ENCODE results near the gene NPAS3.

NPAS3 gene

GRCh38 chr14:32940711-32941667, 2.3 kb downstream of the NPAS3 start:
- DNase-seq (ENCODE audit: low spot score), result no peak

GRCh38 chr14:32941668-32942065, 3.0 kb downstream of the NPAS3 start:
- DNase-seq (ENCODE audit: low spot score), result no peak

- DNase-seq (ENCODE audit: low spot score), result no peak
These were observed 8.4 kb downstream of the NPAS3 start for GRCh38 chr14:32947081-32947480.

- DNase-seq (ENCODE audit: low spot score), result no peak
These were observed 9.1 kb downstream of the NPAS3 start for GRCh38 chr14:32947792-32948191.

- DNase-seq (ENCODE audit: low spot score), result no peak
These were observed 11.9 kb downstream of the NPAS3 start for GRCh38 chr14:32950584-32950983.

DNA sequence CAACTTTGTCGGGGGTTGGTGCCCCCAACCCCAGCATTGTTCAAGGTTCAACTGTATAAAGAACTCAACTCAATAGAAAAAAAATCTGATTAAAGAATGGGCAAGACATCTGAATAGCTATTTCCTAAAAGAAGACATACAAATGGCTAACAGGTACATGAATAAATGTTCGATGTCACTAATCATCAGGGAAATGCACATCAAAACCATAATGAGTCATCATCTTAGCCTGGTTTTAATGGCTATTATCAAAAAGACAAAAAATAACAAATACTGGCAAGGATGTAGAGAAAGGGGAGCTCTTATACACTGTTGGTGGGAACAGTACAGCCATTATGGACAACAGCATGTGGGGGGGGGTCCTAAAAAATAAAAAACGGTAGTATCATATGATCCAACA, 28.7 kb downstream of the NPAS3 start:
- DNase-seq (ENCODE audit: low spot score), result no peak

GRCh38 chr14:32968972-32969544, 30.4 kb downstream of the NPAS3 start:
- no peak for DNase-seq (ENCODE audit: low spot score)

DNA sequence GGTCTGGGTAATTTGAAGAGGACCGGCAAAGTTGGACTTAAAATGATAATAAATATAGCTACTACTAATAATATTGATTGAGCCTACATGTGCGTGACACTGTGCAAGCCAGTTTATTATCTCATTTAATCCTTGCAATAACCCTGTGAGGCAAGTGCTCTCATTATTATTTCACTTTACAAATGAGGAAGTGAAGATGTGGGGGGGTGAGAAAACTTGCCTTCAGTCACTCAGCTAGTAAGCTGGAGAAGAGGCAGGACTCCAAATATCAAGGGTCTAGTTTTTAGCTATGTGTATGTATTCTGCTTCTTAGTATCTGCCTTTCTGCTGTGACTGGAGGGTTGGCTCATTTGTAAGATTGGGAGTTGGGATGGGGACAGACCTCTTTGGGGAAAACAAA, 39.2 kb downstream of the NPAS3 start:
- DNase-seq (ENCODE audit: low spot score), result no peak

DNA sequence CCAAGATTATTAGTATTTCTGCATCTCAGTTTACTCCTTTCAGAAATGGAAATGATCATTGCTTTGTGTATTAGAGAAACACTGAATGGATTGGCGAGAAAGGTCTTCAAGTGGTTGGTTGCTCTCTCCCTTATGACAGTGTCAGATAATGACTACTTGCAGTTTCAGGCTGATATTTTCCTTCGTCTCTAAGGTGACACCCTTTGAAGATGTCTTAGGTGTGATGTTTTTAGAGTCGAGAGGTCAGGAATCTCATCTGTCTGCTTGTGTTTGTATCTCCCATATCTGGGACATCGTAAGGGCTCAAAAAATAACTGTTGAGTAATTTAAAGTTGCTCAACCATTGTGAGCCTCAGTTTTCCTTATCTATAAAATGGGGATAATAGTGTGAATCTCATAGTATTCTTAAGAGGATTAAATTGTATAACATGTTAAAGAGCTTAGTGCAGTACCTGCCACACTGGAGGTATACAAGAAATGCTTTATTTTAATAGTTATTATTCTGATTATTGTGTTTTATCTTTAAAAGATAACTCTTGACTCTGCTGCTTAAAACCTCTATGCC, 40.1 kb downstream of the NPAS3 start:
- no peak for DNase-seq (ENCODE audit: low spot score)

DNA sequence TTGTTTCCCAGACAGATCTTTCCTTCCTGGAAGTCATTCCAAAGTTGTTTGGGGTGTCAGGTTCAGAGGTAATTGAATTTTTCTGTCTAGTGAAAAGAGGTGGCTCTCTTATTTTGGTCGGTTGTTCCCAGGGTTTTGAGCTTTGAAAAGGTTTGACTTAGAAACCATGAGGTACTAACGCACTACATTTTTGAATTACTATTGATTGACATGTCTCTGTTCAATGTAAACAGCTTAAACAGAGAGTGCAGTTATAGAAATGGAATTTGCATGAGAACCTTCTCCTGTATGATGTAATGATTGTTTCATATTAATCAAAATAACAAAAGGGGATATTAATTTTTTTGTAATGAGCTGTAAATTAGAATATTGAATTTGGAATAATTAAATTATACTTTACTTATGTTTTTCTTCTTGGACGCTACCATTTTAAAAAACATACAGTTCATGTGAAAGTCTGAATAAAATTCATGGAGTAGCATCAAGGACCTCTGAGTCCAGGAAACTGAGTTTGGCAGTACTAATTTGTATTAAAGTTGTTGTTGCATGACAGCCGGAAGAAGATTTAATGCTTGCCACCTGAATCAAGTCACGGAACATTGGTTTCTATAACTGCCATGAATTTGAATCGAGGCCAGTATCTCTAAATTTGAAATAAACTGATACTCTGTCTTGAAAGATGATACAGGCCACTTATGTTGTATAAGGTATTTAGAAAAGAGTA, 41.7 kb downstream of the NPAS3 start:
- DNase-seq (ENCODE audit: low spot score), result no peak

GRCh38 chr14:32980902-32981501, 42.3 kb downstream of the NPAS3 start:
- DNase-seq (ENCODE audit: low spot score), result no peak

DNA sequence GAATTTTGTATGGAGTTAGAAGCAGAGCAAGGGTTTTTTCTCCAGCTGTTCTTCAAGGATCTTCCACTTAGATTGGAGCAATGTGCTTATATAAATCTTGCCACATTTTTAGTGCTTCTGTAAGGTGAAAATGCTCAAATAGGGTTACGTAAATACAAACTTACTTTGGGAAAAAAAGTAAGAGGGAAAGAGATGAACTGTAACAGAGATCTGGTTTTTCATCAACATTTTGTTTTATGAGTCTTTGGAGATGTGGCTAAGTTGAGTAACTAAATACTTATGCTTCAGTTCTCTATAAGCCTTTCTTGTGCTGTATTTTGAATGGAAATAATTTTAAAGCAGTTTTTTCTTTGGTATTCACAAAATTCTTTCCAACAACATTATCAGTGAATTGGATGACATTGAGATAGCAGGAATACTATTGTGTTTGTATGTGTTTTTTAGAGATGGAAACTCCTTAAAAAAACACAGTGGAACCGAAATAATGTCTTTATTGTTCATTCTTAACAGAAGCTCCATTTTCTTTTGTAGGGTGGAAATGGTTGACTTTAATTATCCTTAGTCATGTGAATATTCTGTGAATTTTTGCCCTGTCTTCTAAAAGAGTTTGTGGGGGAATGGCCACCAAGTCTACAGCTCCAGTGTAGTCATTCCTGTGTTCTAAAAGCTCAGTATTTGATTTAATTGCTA, 45.7 kb downstream of the NPAS3 start:
- no peak for DNase-seq (ENCODE audit: low spot score)

GRCh38 chr14:32985866-32986265, 47.2 kb downstream of the NPAS3 start:
- DNase-seq (ENCODE audit: low spot score), result no peak

DNA sequence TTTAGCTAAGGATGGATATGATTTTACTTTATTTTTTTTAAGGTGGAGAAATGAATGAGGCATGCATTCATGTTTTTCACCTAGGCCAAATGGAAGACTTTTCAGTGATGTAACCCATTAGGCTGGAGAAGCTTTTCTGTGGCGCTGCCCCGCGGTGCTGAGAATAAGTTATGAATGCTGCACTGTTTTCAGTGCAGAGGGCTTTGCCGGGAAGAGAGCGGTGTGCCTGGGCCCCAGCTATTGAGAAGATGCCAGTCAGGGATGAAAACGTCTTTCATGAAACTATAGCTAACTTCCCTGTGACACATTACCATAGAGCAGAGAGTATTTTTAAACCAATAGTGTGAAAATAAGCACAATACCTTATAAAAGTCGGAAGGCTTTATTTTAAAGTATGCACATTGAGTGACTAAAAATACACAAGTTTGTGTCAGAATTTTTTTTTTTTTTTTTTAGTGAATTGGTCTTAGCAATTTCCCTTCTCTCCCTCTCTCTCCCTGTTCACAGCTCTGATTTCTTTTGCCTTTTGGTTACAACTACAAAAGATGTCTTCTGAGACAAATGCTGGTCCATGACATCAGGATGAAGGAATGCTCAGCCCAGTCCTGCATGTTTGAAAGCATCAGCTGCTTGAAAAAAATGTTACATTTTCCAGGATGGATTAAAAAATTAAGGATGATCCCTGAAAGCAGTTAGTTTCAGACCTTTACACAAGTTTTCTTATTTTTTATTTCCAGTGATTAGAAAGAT, 48.3 kb downstream of the NPAS3 start:
- DNase-seq (ENCODE audit: low spot score), result no peak

- no peak for DNase-seq (ENCODE audit: low spot score)
These were observed 53.0 kb downstream of the NPAS3 start for GRCh38 chr14:32991691-32992090.

- no peak for DNase-seq (ENCODE audit: low spot score)
These were observed 55.2 kb downstream of the NPAS3 start for GRCh38 chr14:32993921-32994320.

GRCh38 chr14:32996343-32996742, 57.7 kb downstream of the NPAS3 start:
- DNase-seq (ENCODE audit: low spot score), result no peak

DNA sequence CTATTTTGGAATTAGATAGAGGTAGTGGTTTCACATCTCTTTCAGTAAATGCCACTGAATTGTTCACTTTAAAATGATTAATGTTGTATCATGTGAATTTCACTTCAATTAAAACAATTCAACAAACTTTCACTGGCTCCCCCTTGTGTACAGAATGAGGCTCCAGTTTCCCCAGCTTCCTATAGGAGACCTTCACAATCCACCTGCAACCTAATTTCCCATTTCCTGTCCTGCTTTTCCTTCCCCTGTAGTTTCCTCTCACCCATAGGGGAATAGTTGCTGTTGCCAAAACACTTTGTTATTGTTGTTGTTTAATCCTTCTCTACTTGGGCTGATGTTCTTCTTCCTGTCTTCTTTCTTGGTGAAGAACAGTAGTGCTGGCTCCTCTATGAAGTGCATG, 59.8 kb downstream of the NPAS3 start:
- no peak for DNase-seq (ENCODE audit: low spot score)

DNA sequence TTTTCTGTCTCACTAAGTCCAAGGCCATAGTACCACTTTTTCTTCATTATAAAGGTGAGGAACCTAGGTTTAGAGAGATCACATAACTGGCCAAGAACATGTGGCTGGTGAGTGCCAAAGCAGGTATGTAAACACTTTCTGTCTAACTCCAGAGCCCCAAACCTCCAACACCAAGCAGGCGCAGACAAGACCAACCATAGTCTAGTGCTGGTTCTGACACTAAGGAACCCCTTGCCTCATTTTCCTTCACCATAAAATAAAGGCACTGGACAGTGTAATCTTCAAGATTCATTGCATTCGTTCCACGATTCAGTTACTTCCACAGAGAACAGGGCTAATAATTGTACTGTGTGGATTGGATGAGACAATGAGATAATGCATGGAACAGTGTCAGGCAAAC, 71.0 kb downstream of the NPAS3 start:
- no peak for DNase-seq (ENCODE audit: low spot score)

- no peak for DNase-seq (ENCODE audit: low spot score)
These were observed 71.8 kb downstream of the NPAS3 start for GRCh38 chr14:33010495-33010894.

- no peak for DNase-seq (ENCODE audit: low spot score)
These were observed 76.0 kb downstream of the NPAS3 start for GRCh38 chr14:33014710-33015109.
